GM12878 (cell line): ENCODE measurements around the gene UBE2M. TPM values are rescaled to one million over a fixed set of nuclear protein-coding genes. Genes with fewer than 3 reads are reported as not detected.

Experiments used
- ATAC-seq: fragments of 200-7000 bp; cut with Tn5 transposase; 3 replicates; pipeline ENCODE4 v1.9.1; 2020; ENCODE audit warnings: mild to moderate bottlenecking, moderate library complexity
- BruUV-seq: library from RNA; stranded (reverse); fragments of 400-500 nt; replicated peaks from 2 replicates; lab custom pipeline; 2021; lab: Mats Ljungman, UMichigan
- CTCF ChIA-PET: fragments of 300-600 bp; sonication (Branson Sonifier 250); formaldehyde crosslinking; extraction: SDS; loops from one replicate; lab custom pipeline; 2021; ENCODE audit warnings: inconsistent platforms; lab: Yijun Ruan, JAX
- POLR2A ChIA-PET: fragments of 350-600 bp; formaldehyde crosslinking; extraction: SDS; loops from one replicate; lab custom pipeline; 2021; ENCODE audit warnings: inconsistent platforms; lab: Charles Lee
- RAD21 ChIA-PET: fragments of 300-600 bp; sonication (Branson Sonifier 250); formaldehyde crosslinking; loops from one replicate; lab custom pipeline; 2023; ENCODE audit warnings: antibody characterized with exemption; ENCODE audit not compliant: unreplicated experiment; lab: Charles Lee
- SMC1A ChIA-PET: fragments of 300-600 bp; sonication (Branson Sonifier 250); formaldehyde crosslinking; loops from one replicate; lab custom pipeline; 2023; ENCODE audit not compliant: unreplicated experiment, uncharacterized antibody; lab: Charles Lee
- DNase-seq: peaks from one replicate; pipeline ENCODE4 v3.0.0-alpha.2; 2011; ENCODE audit warnings: low read depth, low spot score
- FAIRE-seq: peaks from 3 replicates; lab custom pipeline; 2011; peaks lifted over from hg19 to GRCh38; lab: Jason Lieb, UNC
- H2AFZ ChIP-seq: 2 replicates; pipeline ENCODE4 v1.6.0; 2011; ENCODE audit warnings: low read depth, low read length, control low read depth; ENCODE audit not compliant: control insufficient read depth
- H3K27ac ChIP-seq: 2 replicates; pipeline ENCODE4 v1.5.1; 2011; ENCODE audit warnings: control low read depth; ENCODE audit not compliant: control insufficient read depth, insufficient read depth
- H3K27me3 ChIP-seq, 2 experiments: replicated peaks in 1 of 2; 2 replicates each; pipeline versions ENCODE4 v1.6.0 to v1.6.1; 2011; ENCODE audit warnings: low read length in 1 of 2; ENCODE audit not compliant: control insufficient read depth in 2 of 2, insufficient read depth in 2 of 2
- H3K36me3 ChIP-seq, 2 experiments: 2 replicates each; pipeline ENCODE4 v1.5.1; 2011; ENCODE audit warnings: low read length in 1 of 2; ENCODE audit not compliant: control insufficient read depth in 2 of 2, insufficient read depth in 2 of 2
- H3K4me1 ChIP-seq: 2 replicates; pipeline ENCODE4 v1.6.1; 2011; ENCODE audit warnings: mild to moderate bottlenecking, low read length, moderate library complexity, mixed read lengths; ENCODE audit not compliant: control insufficient read depth, insufficient read depth
- H3K4me2 ChIP-seq: 2 replicates; pipeline ENCODE4 v1.6.0; 2011; ENCODE audit warnings: control low read depth; ENCODE audit not compliant: control insufficient read depth, insufficient read depth
- H3K4me3 ChIP-seq: fragments of 200-600 bp; sonication (generic); 2 replicates; pipeline ENCODE4 v1.5.1; 2016
- H3K79me2 ChIP-seq: 2 replicates; pipeline ENCODE4 v1.6.0; 2011; ENCODE audit warnings: low read length; ENCODE audit not compliant: control insufficient read depth, insufficient read depth
- H3K9ac ChIP-seq: 2 replicates; pipeline ENCODE4 v1.8.0; 2011; ENCODE audit warnings: low read length, control low read depth, mixed read lengths; ENCODE audit not compliant: control insufficient read depth, insufficient read depth
- H3K9me3 ChIP-seq: replicated peaks from 3 replicates; pipeline ENCODE4 v1.5.1; 2011; ENCODE audit warnings: mild to moderate bottlenecking, low read length; ENCODE audit not compliant: control insufficient read depth, insufficient read depth
- H4K20me1 ChIP-seq: 2 replicates; pipeline ENCODE4 v1.6.0; 2011; ENCODE audit not compliant: control insufficient read depth, insufficient read depth
- NBN ChIP-seq: fragments of 450-650 bp; IDR thresholded peaks from 2 replicates; pipeline ENCODE4 v1.6.1; 2016
- SMAD1 ChIP-seq: fragments of 450-650 bp; IDR thresholded peaks from 2 replicates; pipeline ENCODE4 v1.6.1; 2018; ENCODE audit warnings: mild to moderate bottlenecking, low read depth; ENCODE audit not compliant: partially characterized antibody
- SMAD5 ChIP-seq: IDR thresholded peaks from 2 replicates; pipeline ENCODE4 v1.6.1; 2016; ENCODE audit warnings: antibody characterized with exemption, low read depth
- WGBS: methylation state at CpG from one replicate; pipeline ENCODE4 v1.1.6; 2016; ENCODE audit warnings: low lambda C conversion rate; ENCODE audit not compliant: insufficient replicate concordance, insufficient coverage; ENCODE audit errors: missing lambda C conversion rate; 5-methylcytosine and 5-hydroxymethylcytosine counted together
- in situ Hi-C: fragments of 300-500 bp; cut with MboI; formaldehyde crosslinking; loops from 9 replicates; pipeline ENCODE4 v1.14.3; 2018; ENCODE audit warnings: mixed read lengths
- intact Hi-C: fragments of 100-400 bp; cut with micrococcal nuclease; formaldehyde crosslinking; loops from one replicate; pipeline ENCODE4 v1.14.2; 2022; ENCODE audit not compliant: unreplicated experiment
- polyA plus RNA-seq, 11 experiments: library from polyadenylated mRNA; depleted of rRNA in 4 of 11; unstranded in 6 of 11; stranded (reverse) in 5 of 11; fragments of >200 nt; fragmentation: Nextera tagmentation in 4 of 11; fragmentation: Illumina TruSeq in 1 of 11; extraction: Ambion mirVana in 4 of 11; extraction: Trizol in 1 of 11; gene quantifications; 1 replicate in 1 of 11; 2 replicates in 10 of 11; pipeline versions ENCODE4 v1.2.1 to v1.2.3, GENCODE V29; 2011 to 2016; ENCODE audit warnings: inconsistent platforms in 2 of 11, missing spikeins in 2 of 11, low read depth in 1 of 11
- total RNA-seq, 4 experiments: library from RNA; depleted of rRNA in 3 of 4; stranded (reverse); fragments of >200 nt in 3 of 4; fragmentation: Illumina TruSeq in 1 of 4; extraction: Trizol in 1 of 4; gene quantifications; 2 replicates each; pipeline versions ENCODE4 v1.2.1 to v1.2.3, GENCODE V29; 2013 to 2021
- TF ChIP-seq, protein P1 (sequence below): fragments of 450-650 bp; IDR thresholded peaks from 2 replicates; pipeline ENCODE4 v1.6.1; 2016; ENCODE audit warnings: mild to moderate bottlenecking
- TF ChIP-seq, protein P2 (sequence below): IDR thresholded peaks from 2 replicates; pipeline ENCODE4 v1.6.1; 2012; ENCODE audit warnings: low read depth, low read length, improper control_type of control experiment

UBE2M gene
- total and polyA plus RNA-seq, 10 of the 15 experiments (the other 5 are each of a cell fraction or from before 2014, with no cell fraction given) = 1.4 to 105 (median 73.9) TPM

DNA sequence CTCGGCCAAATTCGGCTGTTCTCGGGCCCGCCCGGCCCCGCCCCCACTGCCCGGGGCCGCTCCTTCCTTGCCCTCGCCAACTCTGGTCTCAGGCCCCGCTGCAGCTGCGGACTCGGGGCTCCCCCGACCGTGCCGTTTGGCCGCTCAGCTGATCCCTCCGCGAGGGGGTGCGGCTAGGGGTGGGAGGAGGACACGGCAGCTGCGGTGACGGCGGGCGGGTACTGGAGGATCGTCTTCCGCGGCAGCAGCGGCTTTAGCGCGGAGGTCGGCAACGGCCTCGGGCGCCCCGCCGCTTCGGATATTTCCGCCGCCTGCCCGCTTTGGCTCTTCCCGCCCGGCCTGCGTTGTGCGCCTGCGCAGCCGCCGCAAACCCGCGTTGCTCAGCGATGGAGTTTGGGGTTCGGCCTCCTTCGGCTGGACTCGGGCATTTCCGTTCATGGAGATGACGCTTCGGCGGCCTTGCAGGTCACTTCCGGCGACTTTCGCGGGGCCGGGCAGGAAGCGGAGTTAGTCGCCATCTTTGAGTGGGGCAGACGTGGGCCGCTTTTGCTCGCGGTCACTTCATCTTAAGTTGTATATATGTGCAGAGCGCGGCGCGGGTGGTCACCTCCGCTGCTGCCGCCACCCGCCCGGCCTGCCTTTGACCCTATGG lies 338 bp upstream of the UBE2M start (continued):
- TF ChIP-seq SMAD5 = peak; percentile 77; the same call in 1 of the 2 replicates

DNA sequence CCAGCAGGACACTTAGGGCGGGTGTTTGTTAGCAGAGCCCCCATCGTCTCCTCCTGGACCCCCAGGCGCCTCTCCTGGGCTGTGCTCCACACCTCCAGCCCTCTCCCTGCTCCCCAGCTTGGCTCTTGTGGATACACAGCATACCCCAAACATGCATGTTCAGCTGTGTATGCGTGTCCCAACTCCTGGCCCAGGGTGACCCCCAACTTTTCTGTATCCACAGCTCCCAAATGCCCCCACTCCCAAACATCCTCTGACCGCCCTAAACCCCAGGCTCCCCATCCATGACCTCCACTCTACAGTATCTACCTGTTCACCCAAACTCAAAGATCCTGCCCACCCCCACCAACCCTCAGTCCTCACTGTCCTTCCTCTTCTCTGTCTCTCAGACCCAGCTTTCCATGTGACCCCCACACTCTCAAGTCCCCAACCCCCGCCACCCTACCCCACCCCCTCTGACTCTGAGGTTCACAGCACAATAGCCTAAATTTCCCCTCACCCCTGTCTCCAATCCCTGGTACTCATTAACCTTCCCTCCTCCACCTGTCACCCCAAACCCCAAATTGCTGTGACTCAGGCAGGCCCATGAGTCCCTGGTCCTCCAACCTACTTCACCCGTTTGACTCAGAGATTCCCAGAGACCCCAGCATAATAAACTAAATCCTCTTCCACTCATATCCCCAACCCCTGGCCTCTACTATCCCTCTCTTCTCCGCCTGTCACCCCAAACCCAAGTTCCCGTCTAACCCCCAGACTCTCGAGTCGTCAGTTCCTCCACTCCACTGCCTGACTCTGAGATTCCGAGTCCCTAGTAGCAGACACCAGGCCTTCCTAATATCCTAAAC lies 968 bp downstream of the UBE2M start:
- intact Hi-C loops (loop anchor here (2.0 kb wide), 1 partner anchor 43 kb away; no protein-coding TSS in a partner anchor), in situ Hi-C loops (no loop called here)
- TF ChIP-seq SMAD1 (peak; percentile 44), NBN (0 out of 2 replicates have a peak, but pooled peaks have one; percentile 29)
- TF ChIP-seq, protein P1, sequence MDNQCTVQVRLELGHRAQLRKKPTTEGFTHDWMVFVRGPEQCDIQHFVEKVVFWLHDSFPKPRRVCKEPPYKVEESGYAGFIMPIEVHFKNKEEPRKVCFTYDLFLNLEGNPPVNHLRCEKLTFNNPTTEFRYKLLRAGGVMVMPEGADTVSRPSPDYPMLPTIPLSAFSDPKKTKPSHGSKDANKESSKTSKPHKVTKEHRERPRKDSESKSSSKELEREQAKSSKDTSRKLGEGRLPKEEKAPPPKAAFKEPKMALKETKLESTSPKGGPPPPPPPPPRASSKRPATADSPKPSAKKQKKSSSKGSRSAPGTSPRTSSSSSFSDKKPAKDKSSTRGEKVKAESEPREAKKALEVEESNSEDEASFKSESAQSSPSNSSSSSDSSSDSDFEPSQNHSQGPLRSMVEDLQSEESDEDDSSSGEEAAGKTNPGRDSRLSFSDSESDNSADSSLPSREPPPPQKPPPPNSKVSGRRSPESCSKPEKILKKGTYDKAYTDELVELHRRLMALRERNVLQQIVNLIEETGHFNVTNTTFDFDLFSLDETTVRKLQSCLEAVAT = 0 out of 2 replicates have a peak, but pooled peaks have one; percentile 65
- TF ChIP-seq, protein P2, sequence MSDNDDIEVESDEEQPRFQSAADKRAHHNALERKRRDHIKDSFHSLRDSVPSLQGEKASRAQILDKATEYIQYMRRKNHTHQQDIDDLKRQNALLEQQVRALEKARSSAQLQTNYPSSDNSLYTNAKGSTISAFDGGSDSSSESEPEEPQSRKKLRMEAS = no peak
- DNase-seq = no peak
- H4K20me1 ChIP-seq = no peaks in the 10 kb centered on the region
- ChIA-PET RAD21 (no interaction called here), SMC1A (interaction anchor here (0.8 to 1.2 kb wide), 2 partner anchors 18 to 36 kb away, joined by 3 to 5 read pairs; no protein-coding TSS in a partner anchor), POLR2A (interaction anchor here (0.6 to 2.5 kb wide), 7 partner anchors 10 to 38 kb away, joined by 3 to 16 read pairs (median 3); partner anchors contain the start of genes MZF1 and ZBTB45), CTCF (interaction anchor here (0.7 to 1.6 kb wide), 3 partner anchors 18 to 38 kb away, joined by 3 to 4 read pairs (median 4); partner anchors contain the start of gene ZBTB45)
- H3K9ac ChIP-seq = peak overlapping the region; percentile 97
- peaks cover 5 to 7% of the 10 kb centered on the region in 2 experiments; a peak in 3 of 4 replicates for H3K36me3 ChIP-seq
- BruUV-seq = no TSS peak
- peaks cover 45% of the 10 kb centered on the region for H3K79me2 ChIP-seq
- no peaks in the 10 kb centered on the region for H3K27me3 ChIP-seq
- H3K27ac ChIP-seq = peak overlapping the region; percentile 86
- FAIRE-seq = no peak
- peak overlapping the region; percentile 96 for H3K4me2 ChIP-seq
- WGBS = 0% methylated on average over 12 of the region's 12 CpGs
- no peak for ATAC-seq
- H2AFZ ChIP-seq = no peak overlapping the region
- H3K4me1 ChIP-seq = peaks cover 43% of the 10 kb centered on the region
- H3K9me3 ChIP-seq = no peaks in the 10 kb centered on the region
- peak overlapping the region; percentile 99 for H3K4me3 ChIP-seq
